ENCODE data around the gene ANK3.

GRCh38 chr10:60277656-60278055, 112.0 kb downstream of the ANK3 start:
- no peak for TF ChIP-seq CTCF (optimal IDR thresholded peaks at IDR 0.05 in 1 of 3, IDR thresholded peaks at IDR 0.05 in 1 of 3, conservative IDR thresholded peaks at IDR 0.05 in 1 of 3; ENCODE audit: extremely low read depth in 1 of 3, insufficient read depth in 2 of 3, low read length in 3 of 3)
- TF ChIP-seq EZH2 (IDR thresholded peaks at IDR 0.05; ENCODE audit: low read length), result no peak

Data from keratinocyte (primary cell).